HG03521 (cell line): Measurements from ENCODE around the gene MYMK.
"Not testable (repeated sequence)": the region's sequence is repeated elsewhere in the genome, so short reads cannot be mapped to it uniquely, and the experiment has no call there.

Experiments used
- ATAC-seq: cut with Tn5 transposase; IDR thresholded peaks from one replicate; pipeline ENCODE4 v1.9.1; 2021; ENCODE audit warnings: mild to moderate bottlenecking, moderate library complexity; ENCODE audit not compliant: unreplicated experiment

MYMK gene

GRCh38 chr9:133524679-133525228, at the start of gene MYMK:
Gene MYMK (minus strand): TSS chr9:133524959. CDS start chr9:133524844, 115 bp downstream.
- no peak for ATAC-seq

- no peak for ATAC-seq
These were observed 49.2 kb upstream of the MYMK start for GRCh38 chr9:133573791-133574515.

GRCh38 chr9:133572821-133573361, 48.1 kb upstream of the MYMK start:
- no peak for ATAC-seq

GRCh38 chr9:133571896-133572595, 47.3 kb upstream of the MYMK start:
- ATAC-seq, result no peak

- no peak for ATAC-seq
These were observed 46.7 kb upstream of the MYMK start for GRCh38 chr9:133571391-133571890.

GRCh38 chr9:133570691-133571080, 45.9 kb upstream of the MYMK start:
- ATAC-seq, result no peak

GRCh38 chr9:133569891-133570690, 45.3 kb upstream of the MYMK start:
- ATAC-seq, result no peak

GRCh38 chr9:133569121-133569785, 44.5 kb upstream of the MYMK start:
- no peak for ATAC-seq

GRCh38 chr9:133568186-133568585, 43.4 kb upstream of the MYMK start:
- no peak for ATAC-seq

- no peak for ATAC-seq
These were observed 42.1 kb upstream of the MYMK start for GRCh38 chr9:133566817-133567216.

- no peak for ATAC-seq
These were observed 41.6 kb upstream of the MYMK start for GRCh38 chr9:133566382-133566781.

GRCh38 chr9:133564451-133565116, 39.8 kb upstream of the MYMK start:
- no peak for ATAC-seq

- ATAC-seq, result not testable (repeated sequence)
These were observed 39.1 kb upstream of the MYMK start for GRCh38 chr9:133563814-133564213.

- no peak for ATAC-seq
These were observed 38.6 kb upstream of the MYMK start for GRCh38 chr9:133563291-133563796.

GRCh38 chr9:133562611-133563290, 38.0 kb upstream of the MYMK start:
- no peak for ATAC-seq

- no peak for ATAC-seq
These were observed 37.3 kb upstream of the MYMK start for GRCh38 chr9:133561976-133562554.

- ATAC-seq, result no peak
These were observed 36.2 kb upstream of the MYMK start for GRCh38 chr9:133560944-133561343.

- no peak for ATAC-seq
These were observed 35.6 kb upstream of the MYMK start for GRCh38 chr9:133560311-133560710.
